Forelimb muscle (tissue), 1 donor: ENCODE data around the gene SLC38A9. TPM values are rescaled to one million over a fixed set of nuclear protein-coding genes. Genes with fewer than 3 reads are reported as not detected.

ENCODE experiments used
- DNase-seq: peaks from one replicate; pipeline ENCODE4 v3.0.0-alpha.2; 2013; ENCODE audit warnings: low read depth
- polyA plus RNA-seq: library from polyadenylated mRNA; unstranded; fragments of 120-200 nt; gene quantifications from one replicate; pipeline ENCODE4 v1.2.1, GENCODE V29; 2013; ENCODE audit not compliant: insufficient read length

The SLC38A9 gene
- polyA plus RNA-seq, 1 donor, result 11.0 TPM

- DNase-seq, result no peak
Observed at GRCh38 chr5:55650386-55650785, 61.7 kb downstream of the SLC38A9 start.

DNA sequence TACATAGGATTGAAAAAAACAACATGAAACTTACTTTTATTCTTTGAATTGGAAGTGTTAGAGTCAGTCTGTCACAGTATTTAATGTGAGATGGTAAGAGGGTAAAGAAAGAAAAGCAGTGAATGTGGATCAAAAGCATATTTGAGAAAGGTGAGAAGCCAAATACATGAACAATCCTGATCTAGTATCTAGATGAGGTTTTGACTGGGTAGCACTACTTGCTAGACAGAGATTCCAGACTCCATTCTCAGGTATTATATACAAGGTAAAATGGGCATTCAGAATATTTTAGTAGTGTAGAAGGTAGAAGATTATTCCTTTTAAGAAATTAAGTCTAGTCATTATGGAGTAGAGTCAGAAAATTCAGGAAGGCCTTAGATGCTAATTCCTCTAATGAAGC lies 62.2 kb downstream of the SLC38A9 start:
- no peak for DNase-seq

DNA sequence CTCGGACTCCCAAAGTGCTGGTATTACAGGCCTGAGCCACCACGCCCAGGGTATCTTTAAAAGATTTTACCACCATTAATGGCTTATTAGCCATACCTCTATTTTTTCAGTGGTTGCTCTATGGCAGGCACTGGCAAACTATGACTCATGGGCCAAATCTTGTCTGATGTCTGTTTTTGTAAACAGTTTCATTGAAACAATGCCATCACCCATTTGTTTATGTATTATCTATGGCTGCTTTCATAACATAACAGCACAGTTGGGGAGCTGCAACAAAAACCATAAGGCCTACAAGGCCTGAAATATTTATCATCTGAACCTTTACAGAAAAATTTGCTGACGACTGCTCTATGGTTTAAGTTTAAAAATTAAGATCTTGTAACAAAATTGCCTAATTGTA lies 66.8 kb downstream of the SLC38A9 start:
- DNase-seq, result no peak

GRCh38 chr5:55638455-55638854 lies 73.7 kb downstream of the SLC38A9 start:
- DNase-seq, result no peak

DNA sequence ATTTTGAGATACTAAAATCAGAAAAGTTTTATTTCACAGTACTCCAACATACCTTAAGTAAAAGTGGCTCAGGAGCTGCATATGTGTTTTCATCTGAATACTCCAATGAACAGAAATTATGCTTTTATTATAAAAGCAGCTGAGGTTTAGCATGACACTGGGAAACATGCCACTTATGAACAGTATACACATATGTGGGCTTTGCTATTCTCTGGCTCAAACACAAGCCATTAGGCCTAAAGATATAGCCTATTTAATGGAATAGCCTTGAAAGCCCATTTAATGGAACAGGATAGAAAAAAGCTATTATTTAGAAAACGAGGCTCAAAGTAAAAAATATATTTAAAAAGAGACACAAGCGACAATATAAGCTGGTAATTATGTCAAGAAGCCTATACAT lies 74.1 kb downstream of the SLC38A9 start:
- no peak for DNase-seq

DNA sequence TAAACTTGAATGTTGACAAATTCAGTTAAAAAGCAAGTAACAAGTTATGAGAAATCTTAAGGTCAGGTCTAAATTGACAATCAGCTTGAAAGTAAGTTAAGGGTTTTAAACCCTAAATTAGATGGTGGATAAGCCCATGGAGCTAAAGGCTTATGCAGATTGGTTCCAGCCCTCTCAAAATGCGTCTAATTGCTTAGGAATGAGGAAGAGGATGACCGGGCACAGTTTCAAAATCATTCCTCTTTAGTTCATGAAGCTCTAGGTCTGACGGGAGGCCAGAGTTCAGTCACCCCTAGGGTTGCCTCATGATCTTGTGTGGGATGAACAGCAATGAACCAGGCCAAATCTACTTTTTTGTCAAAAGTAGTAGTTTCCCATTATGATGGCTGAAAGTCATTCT lies 75.4 kb downstream of the SLC38A9 start:
- DNase-seq, result peak; percentile 55

GRCh38 chr5:55636177-55636576 lies 75.9 kb downstream of the SLC38A9 start:
- DNase-seq, result peak; percentile 70

GRCh38 chr5:55634866-55635265 lies 77.3 kb downstream of the SLC38A9 start:
- DNase-seq, result no peak

DNA sequence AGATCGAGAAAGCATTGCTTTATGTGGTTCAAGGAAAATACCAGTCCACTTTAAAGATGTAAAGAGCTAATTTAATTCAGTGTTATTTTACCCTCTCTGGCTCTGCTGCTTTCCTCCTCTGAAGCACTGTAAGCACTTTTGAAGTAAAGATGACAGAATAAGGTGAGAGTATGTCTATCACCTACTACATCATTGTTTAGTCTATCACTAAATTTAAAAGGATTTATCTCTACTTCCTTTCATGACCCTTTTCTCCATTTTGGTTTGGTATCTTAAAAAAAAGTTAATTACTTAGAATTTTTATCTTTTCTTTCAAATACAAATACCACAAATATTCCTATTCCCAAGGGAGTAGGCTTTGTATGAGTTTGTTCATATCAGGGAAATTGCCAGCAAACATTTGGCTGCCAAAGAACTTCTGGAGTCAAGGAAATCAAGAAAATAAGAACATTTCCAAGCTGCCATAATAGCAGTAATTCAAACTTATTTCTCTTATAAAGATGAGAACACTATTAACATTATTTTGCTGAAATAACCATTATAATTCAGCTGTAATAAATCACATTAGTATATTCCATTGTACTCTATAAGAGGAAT lies 77.8 kb downstream of the SLC38A9 start:
- no peak for DNase-seq

DNA sequence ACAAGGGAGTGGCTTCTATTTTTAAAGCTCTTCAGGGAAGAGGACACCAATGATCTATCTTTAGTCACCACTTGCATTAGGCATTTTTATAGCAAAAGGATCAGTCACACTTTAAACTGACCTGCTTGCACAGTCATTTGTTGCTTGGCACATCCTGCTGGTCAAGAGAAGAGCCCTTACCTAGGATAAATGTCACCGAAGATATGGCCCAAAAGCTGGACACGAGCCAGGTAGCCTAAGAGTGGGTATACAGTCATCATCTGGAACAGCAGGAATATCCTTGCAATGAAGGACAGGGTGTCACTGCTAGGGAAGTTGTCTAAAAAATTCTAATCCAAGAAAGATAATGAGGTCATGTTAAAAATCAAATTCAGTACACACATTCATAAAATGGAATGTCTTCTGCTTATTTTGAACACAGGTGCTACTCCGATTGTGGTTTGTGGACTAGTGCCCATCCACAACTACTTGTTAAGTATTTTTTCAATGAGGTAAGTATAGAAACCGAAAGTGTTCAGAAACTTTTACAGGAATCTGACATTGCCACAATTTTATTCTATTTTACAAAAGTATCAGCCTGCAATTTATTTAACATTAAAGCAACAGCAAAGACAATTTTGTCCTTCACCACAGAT lies 78.4 kb downstream of the SLC38A9 start:
- no peak for DNase-seq

GRCh38 chr5:55629815-55630214 lies 82.3 kb downstream of the SLC38A9 start:
- DNase-seq, result no peak

- no peak for DNase-seq
Observed at GRCh38 chr5:55626790-55627189, 85.3 kb downstream of the SLC38A9 start.

- DNase-seq, result no peak
Observed at GRCh38 chr5:55625913-55626312, 86.2 kb downstream of the SLC38A9 start.

- DNase-seq, result no peak
Observed at GRCh38 chr5:55625589-55625909, 86.6 kb downstream of the SLC38A9 start.

GRCh38 chr5:55624841-55625588 lies 87.1 kb downstream of the SLC38A9 start:
- no peak for DNase-seq

DNA sequence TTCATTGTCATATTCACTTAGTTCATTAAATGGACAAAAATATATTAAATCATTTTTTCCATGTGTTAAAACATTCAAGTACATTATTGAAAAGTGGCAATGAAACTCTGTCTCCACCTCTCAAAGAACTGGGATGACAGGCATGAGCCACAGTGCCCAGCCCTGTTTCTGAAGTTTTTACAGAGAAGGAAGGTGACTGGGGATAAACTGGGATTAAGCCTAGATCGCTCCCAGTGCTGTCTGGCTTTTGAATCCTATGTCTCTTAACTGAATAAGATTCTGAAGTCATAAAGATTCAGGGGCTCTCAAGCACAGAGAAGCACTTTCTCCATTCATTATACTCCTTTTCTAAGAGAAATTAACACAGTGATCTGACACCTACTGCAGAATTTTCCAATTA lies 88.3 kb downstream of the SLC38A9 start:
- DNase-seq, result no peak

DNA sequence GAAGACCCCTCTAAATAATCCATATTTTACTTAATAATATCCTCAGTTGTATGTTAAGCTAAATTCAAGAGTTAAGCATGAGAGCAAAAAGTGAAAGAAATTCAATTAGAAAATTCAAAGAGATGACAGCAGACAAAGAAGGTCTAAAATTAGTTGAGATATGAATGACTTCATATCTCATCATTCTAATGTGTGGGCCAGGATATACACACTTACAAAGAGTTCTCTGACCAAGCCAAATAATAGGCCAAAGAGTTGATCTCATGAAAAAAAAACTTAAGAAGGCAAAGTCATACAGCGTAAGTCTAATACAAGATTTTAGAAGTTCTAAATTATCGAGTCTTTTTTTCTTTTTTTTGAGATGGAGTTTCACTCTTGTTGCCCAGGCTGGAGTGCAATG lies 89.7 kb downstream of the SLC38A9 start:
- DNase-seq, result no peak

DNA sequence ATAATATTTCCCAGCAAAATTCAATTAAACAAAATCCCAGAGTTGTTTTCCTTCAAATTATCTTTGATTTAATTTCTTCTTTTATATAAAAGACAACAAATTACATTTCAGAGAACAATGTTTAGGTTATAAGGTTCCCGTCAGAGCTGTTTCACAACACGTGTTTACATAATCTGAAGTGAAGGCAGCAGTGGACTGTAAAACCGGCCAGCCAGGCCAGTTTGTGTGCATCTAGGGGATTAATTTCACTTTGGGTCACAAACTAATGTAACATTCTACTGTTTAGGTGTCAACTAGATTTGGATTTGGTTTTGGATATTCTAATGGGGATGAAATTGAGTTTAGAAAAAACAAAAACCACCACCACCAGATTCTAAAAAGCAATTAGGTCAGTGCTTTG lies 90.9 kb downstream of the SLC38A9 start:
- no peak for DNase-seq

GRCh38 chr5:55620766-55621160 lies 91.4 kb downstream of the SLC38A9 start:
- DNase-seq, result no peak

DNA sequence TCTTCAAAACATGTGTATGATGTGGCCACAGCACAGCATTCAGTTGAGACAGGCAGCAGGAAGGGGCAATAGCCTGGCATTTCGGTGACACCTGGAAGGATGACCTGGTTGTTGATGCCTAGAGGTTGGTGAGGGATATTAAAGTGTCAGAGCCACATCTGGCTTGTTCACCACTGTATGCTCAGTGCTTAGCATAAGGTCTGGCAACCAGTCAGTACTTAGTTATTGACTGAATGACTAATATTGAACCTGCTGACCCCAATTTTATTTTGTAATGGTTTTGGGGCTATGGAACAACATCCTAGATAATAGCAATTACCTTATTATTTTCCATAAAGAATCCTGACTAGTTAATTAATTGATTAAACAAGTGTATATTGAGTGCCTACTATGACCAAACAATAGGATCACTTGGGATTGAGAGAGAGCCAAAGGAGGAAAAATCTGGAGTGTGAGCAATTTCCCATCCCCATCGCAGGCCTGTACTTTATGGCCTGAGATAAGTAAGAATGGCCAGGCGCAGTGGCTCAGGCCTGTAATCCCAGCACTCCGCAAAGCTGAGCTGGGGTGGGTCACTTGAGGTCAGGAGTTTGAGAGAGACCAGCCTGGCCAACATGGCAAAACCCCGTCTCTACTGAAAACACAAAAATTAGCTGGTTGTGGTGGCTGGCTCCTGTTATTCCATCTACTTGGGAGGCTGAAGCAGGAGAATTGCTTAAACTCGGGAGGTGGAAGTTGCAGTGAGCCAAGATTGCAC lies 91.9 kb downstream of the SLC38A9 start:
- DNase-seq, result no peak

- no peak for DNase-seq
Observed at GRCh38 chr5:55618318-55618717, 93.8 kb downstream of the SLC38A9 start.

DNA sequence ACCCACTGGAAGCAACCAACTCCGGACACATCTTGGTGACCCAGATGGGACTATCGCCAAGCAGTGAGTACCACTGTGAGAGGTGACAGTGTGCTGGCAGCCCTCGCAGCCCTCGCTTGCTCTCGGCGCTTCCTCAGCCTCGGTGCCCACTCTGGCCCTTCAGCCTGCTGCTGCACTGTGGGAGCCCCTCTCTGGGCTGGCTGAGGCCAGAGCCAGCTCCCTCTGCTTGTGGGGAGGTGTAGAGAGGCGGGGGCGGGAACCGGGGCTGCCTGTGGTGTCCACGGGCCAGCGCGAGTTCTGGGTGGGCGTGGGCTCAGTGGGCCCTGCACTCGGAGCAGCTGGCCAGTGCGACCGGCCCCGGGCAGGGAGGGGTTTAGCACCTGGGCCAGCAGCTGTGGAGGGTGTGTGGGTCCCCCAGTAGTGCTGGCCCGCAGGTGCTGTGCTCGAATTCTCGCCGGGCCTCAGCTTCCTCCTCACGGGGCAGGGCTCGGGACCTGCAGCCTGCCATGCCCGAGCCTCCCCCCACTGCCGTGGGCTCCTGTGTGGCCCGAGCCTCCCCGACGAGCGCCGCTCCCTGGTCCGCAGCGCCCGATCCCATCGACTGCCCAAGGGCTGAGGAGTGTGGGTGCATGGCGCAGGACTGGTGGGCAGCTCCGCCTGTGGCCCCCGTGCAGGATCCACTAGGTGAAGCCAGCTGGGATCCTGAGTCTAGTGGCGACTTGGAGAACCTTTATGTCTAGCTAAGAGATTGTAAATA lies 98.8 kb downstream of the SLC38A9 start:
- no peak for DNase-seq
